DMS 273 (cell line): Measurements from ENCODE around the gene AP2A1.
"Not testable (repeated sequence)": the region's sequence is repeated elsewhere in the genome, so short reads cannot be mapped to it uniquely, and the experiment has no call there.

Experiments
- DNase-seq: peaks from one replicate; lab custom pipeline; 2025; ENCODE audit not compliant: unreplicated experiment; lab: John Stamatoyannopoulos, UW

The AP2A1 gene

GRCh38 chr19:49766930-49767299, at the start of gene AP2A1:
AP2A1 (plus strand) TSS chr19:49767001; CDS start chr19:49767134, 133 bp downstream.
- no peak for DNase-seq

DNA sequence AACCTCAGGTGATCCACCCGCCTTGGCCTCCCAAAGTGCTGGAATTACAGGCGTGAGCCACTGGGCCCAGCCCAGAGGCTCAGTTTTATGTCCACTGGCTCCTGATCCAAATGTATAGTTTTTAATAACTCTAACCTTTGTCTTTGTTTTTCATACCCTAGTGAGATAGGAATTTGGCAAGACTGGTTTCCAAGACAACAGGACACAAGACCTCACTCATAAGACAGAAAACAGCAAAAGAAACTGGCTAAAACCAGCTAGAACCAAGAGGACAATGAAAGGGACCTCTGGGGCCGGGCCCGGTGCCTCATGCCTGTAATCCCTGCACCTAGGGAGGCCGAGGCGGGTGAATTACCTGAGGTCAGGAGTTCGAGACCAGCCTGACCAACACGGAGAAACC, 48.3 kb upstream of the AP2A1 start:
- no peak for DNase-seq

DNA sequence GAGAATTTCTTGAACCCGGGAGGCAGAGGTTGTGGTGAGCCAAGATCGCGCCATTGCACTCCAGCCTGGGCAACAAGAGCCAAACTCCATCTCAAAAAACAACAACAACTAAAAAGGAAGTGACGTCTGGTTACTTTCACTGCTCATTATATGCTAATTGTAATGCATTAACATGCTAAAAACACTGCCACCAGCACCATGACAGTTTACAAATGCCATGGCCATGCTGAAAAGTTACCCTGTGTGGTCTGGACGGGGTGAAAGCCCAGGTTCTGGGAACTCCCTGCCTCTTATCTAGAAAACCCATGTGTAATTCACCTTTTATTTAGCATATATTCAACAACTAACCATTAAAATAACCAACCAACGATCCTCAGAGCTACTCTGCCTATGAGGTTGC, 47.8 kb upstream of the AP2A1 start:
- no peak for DNase-seq

GRCh38 chr19:49719420-49719819, 47.4 kb upstream of the AP2A1 start:
- DNase-seq: not testable (repeated sequence)

- DNase-seq: no peak
Measured at GRCh38 chr19:49727217-49728030, 39.4 kb upstream of the AP2A1 start.

GRCh38 chr19:49730166-49730565, 36.6 kb upstream of the AP2A1 start:
- no peak for DNase-seq

- no peak for DNase-seq
Measured at GRCh38 chr19:49738268-49738667, 28.5 kb upstream of the AP2A1 start.

- DNase-seq: no peak
Measured at GRCh38 chr19:49739098-49739497, 27.7 kb upstream of the AP2A1 start.

GRCh38 chr19:49739933-49740332, 26.9 kb upstream of the AP2A1 start:
- no peak for DNase-seq

GRCh38 chr19:49741210-49741844, 25.5 kb upstream of the AP2A1 start:
- DNase-seq: no peak

- DNase-seq: no peak
Measured at GRCh38 chr19:49744946-49745381, 21.8 kb upstream of the AP2A1 start.

- DNase-seq: peak; percentile 30
Measured at GRCh38 chr19:49746206-49746958, 20.4 kb upstream of the AP2A1 start.

DNA sequence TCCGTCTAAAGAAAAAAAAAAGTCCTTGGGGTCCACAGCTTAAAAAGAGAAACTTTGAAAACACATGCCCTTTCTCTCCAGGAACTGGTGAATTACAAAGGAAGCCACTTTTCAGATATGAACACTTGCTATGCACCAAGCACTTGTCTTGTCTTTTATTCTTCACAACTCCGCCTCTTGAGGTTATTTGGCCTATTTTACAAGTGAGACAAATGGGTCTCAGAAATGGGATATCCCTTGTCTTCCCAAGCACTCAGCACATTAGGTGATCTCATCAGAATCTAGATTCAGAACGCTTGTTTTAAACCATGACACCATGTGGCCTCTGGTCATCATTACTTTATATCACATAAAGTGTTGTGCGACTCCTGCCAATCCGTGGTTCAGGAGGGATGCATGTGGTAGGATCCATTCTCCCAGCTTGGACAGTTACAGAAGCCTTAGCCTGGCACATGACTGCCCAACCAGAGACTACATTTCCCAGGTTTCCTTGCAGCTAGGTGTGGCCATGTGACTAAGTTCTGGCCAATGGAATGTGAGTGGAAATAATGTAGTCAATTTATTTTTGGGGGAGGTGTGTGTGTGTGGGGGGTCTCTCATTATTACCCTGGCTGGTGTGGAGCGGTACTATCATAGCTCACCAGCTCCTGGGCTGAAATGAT, 17.6 kb upstream of the AP2A1 start:
- DNase-seq: peak; percentile 31

- no peak for DNase-seq
Measured at GRCh38 chr19:49749771-49750170, 17.0 kb upstream of the AP2A1 start.

- DNase-seq: no peak
Measured at GRCh38 chr19:49752701-49753100, 14.1 kb upstream of the AP2A1 start.

- DNase-seq: no peak
Measured at GRCh38 chr19:49755956-49756355, 10.8 kb upstream of the AP2A1 start.

GRCh38 chr19:49758292-49758691, 8.5 kb upstream of the AP2A1 start:
- DNase-seq: no peak

DNA sequence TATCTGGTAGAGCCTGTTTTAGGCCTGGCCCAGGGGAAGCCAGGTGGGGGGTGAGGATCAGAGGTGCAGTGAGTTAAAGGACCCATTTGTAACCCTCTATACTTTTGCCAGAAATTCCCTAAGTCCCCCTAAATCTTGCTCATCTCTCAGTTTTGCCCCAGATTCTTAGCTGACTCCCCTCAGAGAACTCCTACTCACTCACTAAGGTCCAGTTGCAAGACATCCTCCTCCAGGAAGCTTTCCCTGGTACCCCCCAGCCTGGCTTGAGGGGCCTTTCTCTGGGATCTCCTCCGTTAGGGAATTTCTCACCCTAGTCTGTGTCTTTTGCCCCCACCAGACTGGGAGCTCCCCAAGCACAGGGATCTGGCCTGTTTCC, 5.6 kb upstream of the AP2A1 start:
- no peak for DNase-seq

DNA sequence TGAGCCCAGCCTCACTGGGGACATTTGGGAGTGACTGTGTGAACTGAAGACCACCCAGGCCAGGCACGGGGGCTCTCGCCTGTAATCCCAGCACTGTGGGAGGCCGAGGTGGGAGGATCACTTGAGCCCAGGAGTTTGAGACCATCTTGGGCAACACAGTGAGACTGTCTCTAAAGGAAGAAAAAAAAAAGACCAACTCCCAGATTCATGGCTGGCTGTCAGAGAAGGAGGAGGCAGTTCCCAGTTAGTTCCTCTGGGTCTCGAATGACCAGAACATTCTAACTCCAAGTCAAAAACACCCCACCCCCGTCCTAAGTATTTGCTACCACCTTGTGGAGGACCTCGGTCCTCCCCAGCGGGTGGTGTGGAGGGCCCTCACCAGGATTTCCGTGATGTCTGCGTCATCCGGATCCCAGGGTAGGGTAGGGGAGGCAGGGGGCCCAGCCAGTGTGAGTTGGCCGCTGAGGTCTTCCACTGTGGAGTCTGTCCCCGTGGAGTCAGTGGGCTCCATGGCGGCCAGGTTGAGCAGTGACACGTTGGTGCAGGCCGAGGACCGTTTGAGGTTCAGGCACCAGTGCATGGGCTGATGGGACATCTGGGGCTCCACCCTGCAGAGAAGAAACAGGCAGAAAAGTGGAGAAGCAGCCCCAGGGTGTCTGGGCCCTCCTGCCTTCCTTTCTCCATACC, 5.0 kb upstream of the AP2A1 start:
- peak; percentile 27 for DNase-seq

DNA sequence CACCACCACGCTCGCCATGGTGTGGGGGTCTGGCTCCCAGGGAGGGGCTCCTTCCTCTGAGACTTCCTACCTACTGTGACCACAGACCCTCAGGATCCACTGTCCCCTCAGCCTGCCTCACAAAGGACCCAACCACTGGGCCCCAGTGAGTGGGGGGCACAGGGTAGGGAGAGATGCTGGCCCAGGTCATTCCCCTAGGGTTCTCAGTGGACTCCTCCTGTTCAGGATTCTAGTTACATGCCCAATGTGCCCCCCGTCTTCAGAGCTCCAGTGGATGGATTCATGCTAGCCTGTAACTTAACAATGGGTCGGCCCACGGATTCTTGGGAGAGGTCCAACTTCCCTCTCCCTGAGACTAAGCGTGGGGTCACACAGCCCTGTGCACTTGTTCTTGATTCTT, 3.6 kb upstream of the AP2A1 start, which contains the start of gene TSKS:
Gene TSKS, minus strand, starts transcription at position 77 of the 400 bp plus-strand sequence. Its CDS starts 59 bp downstream, at position 18.
- DNase-seq: no peak

DNA sequence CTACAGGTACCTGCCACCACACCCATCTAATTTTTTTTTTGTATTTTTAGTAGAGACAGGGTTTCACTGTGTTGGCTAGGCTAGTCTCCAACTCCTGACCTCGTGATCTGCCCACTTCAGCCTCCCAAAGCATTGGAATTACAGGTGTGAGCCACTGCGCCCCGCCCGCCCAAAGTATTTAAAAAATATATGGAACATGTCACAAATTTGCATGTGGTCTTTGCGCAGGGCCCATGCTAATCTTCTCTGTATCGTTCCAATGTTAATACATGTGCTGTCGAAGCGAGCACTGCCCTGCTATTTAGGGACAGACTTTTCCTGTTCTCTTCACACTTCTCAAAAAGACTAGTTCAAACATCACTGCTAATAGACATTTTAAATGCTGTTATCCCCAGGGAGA, 2.5 kb upstream of the AP2A1 start:
- DNase-seq: no peak
